Neural progenitor cell (in vitro differentiated cells): ENCODE results near the gene FRY. TPM values are rescaled to one million over a fixed set of nuclear protein-coding genes. Genes with fewer than 3 reads are reported as not detected.
A peak's percentile ranks its signal among the peaks of the same experiment; 100 is the strongest.

Source experiments
- DNase-seq: peaks from one replicate; pipeline ENCODE4 v3.0.0-alpha.2; 2016; ENCODE audit warnings: low spot score
- H2AFZ ChIP-seq: fragments of 200-600 bp; sonication (generic); replicated peaks from 2 replicates; pipeline ENCODE4 v1.6.1; 2016; ENCODE audit warnings: antibody characterized with exemption
- H3F3A ChIP-seq: fragments of 200-600 bp; sonication (generic); 2 replicates; pipeline ENCODE4 v1.6.1; 2016; ENCODE audit warnings: antibody characterized with exemption, low read depth
- H3K27ac ChIP-seq: fragments of 200-600 bp; sonication (generic); 2 replicates; pipeline ENCODE4 v1.5.1; 2016; ENCODE audit warnings: mild to moderate bottlenecking
- H3K27me3 ChIP-seq: fragments of 200-600 bp; sonication (generic); 2 replicates; pipeline ENCODE4 v1.6.1; 2016; ENCODE audit warnings: mild to moderate bottlenecking, moderate library complexity
- H3K36me3 ChIP-seq: fragments of 200-600 bp; sonication (generic); 2 replicates; pipeline ENCODE4 v1.5.1; 2016
- H3K4me1 ChIP-seq: fragments of 200-600 bp; sonication (generic); 2 replicates; pipeline ENCODE4 v1.6.1; 2016; ENCODE audit warnings: mixed run types
- H3K4me2 ChIP-seq: fragments of 200-600 bp; sonication (generic); 2 replicates; pipeline ENCODE4 v1.6.1; 2016
- H3K4me3 ChIP-seq: fragments of 200-600 bp; sonication (generic); 2 replicates; pipeline ENCODE4 v1.5.1; 2016
- H3K79me2 ChIP-seq: fragments of 200-600 bp; sonication (generic); 2 replicates; pipeline ENCODE4 v1.6.1; 2016; ENCODE audit warnings: low read depth
- H3K9ac ChIP-seq: fragments of 200-600 bp; sonication (generic); 2 replicates; pipeline ENCODE4 v1.6.1; 2016
- H3K9me3 ChIP-seq: fragments of 200-600 bp; sonication (generic); 2 replicates; pipeline ENCODE4 v1.5.1; 2016; ENCODE audit warnings: low read depth
- H4K20me1 ChIP-seq: fragments of 200-600 bp; sonication (generic); 2 replicates; pipeline ENCODE4 v1.6.1; 2016; ENCODE audit warnings: low read depth
- H3K27ac Mint-ChIP-seq: 3 replicates; pipeline ENCODE4 v1.8.0; 2021; ENCODE audit warnings: mixed read lengths
- H3K27me3 Mint-ChIP-seq: 2 replicates; pipeline ENCODE4 v1.8.0; 2022; ENCODE audit warnings: low read depth, mild to moderate bottlenecking, inconsistent platforms, moderate library complexity, mixed read lengths; ENCODE audit not compliant: insufficient read depth
- H3K36me3 Mint-ChIP-seq: 3 replicates; pipeline ENCODE4 v1.8.0; 2021; ENCODE audit warnings: mixed read lengths
- H3K4me1 Mint-ChIP-seq: 3 replicates; pipeline ENCODE4 v1.8.0; 2021; ENCODE audit warnings: mixed read lengths
- H3K4me3 Mint-ChIP-seq: 3 replicates; pipeline ENCODE4 v1.8.0; 2021; ENCODE audit warnings: mild to moderate bottlenecking, moderate library complexity, mixed read lengths
- H3K9me3 Mint-ChIP-seq: 3 replicates; pipeline ENCODE4 v1.8.0; 2020; ENCODE audit warnings: mixed read lengths
- EZH2 ChIP-seq: fragments of 200-600 bp; sonication (generic); IDR thresholded peaks from 2 replicates; pipeline ENCODE4 v1.6.1; 2017; ENCODE audit warnings: antibody characterized with exemption, mild to moderate bottlenecking, moderate library complexity
- EZH2phosphoT487 ChIP-seq: fragments of 200-600 bp; sonication (generic); IDR thresholded peaks from 2 replicates; pipeline ENCODE4 v1.6.1; 2017; ENCODE audit warnings: antibody characterized with exemption
- total RNA-seq: library from RNA; depleted of rRNA; stranded (reverse); fragments of >200 nt; gene quantifications from 2 replicates; pipeline ENCODE4 v1.2.3, GENCODE V29; 2015; ENCODE audit warnings: low replicate concordance
- TF ChIP-seq, protein P1 (sequence below): fragments of 200-600 bp; sonication (generic); IDR thresholded peaks from 2 replicates; pipeline ENCODE4 v1.5.1; 2017; ENCODE audit warnings: antibody characterized with exemption, mild to moderate bottlenecking

Gene FRY
- total RNA-seq, 1 donor from 2014 or later = 12.6 TPM

DNA sequence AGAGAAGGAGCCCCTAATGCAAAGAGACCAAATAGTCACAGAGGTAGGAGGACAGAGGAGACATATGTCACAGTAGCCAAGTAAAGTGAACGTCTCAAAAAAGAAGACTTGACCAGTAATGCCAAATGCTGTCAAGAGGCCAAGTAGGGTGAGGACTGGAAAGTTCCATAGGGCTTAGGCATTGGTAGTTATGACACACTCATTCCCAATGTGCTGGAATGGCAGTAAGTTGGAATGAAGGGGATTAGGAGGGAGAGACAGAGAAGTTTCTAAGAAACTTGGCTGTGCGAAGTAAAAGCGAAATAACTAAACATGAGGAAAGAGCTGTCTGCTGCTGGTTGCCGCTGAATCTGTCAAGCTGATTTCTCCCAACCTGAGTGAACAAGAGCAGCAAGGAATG, 14.9 kb upstream of the FRY start:
- no peak overlapping the region for H2AFZ ChIP-seq
- DNase-seq = no peak
- no peaks in the 10 kb centered on the region for H3F3A ChIP-seq

DNA sequence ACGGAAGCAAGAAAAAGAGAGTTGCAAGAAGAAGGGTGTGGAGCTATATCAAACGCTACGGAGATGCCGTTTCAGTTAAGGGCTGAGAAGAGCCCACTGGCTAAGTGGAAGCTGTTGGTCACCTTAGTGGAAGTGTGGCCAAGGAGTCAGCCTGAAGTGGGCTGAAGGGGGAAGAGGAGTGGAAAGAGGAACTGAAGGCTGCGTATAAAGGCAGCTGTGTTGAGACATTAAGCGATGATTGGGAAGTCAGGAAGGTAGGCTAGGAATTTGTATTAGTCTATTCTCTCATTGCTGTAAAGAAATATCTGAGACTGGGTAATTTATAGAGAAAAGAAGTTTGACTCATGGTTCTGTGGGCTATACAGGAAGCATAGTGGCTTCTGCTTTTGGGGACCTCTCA, 14.1 kb upstream of the FRY start:
- Histone ChIP-seq H2AFZ (no peak overlapping the region), H3K27ac (no peak overlapping the region), H3K4me1 (peaks cover 13% of the 10 kb centered on the region), H3K9me3 (no peaks in the 10 kb centered on the region), H3F3A (no peaks in the 10 kb centered on the region), H3K4me2 (no peak overlapping the region), H3K27me3 (no peaks in the 10 kb centered on the region), H3K36me3 (no peaks in the 10 kb centered on the region), H3K79me2 (no peaks in the 10 kb centered on the region), H3K4me3 (no peak overlapping the region), H4K20me1 (no peaks in the 10 kb centered on the region), H3K9ac (no peak overlapping the region)
- Mint-ChIP-seq H3K4me1 (peaks cover 4% of the 10 kb centered on the region), H3K36me3 (no peaks in the 10 kb centered on the region), H3K27ac (no peak overlapping the region), H3K9me3 (no peaks in the 10 kb centered on the region), H3K27me3 (peaks cover 4% of the 10 kb centered on the region), H3K4me3 (no peak overlapping the region)
- TF ChIP-seq EZH2phosphoT487 (no peak), EZH2 (no peak)
- TF ChIP-seq, protein P1, sequence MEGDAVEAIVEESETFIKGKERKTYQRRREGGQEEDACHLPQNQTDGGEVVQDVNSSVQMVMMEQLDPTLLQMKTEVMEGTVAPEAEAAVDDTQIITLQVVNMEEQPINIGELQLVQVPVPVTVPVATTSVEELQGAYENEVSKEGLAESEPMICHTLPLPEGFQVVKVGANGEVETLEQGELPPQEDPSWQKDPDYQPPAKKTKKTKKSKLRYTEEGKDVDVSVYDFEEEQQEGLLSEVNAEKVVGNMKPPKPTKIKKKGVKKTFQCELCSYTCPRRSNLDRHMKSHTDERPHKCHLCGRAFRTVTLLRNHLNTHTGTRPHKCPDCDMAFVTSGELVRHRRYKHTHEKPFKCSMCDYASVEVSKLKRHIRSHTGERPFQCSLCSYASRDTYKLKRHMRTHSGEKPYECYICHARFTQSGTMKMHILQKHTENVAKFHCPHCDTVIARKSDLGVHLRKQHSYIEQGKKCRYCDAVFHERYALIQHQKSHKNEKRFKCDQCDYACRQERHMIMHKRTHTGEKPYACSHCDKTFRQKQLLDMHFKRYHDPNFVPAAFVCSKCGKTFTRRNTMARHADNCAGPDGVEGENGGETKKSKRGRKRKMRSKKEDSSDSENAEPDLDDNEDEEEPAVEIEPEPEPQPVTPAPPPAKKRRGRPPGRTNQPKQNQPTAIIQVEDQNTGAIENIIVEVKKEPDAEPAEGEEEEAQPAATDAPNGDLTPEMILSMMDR = no peak
- DNase-seq = no peak

More for the DNA sequence above, 14.9 kb upstream of the FRY start:
- TF ChIP-seq, protein P1 = no peak
- no peak for TF ChIP-seq EZH2phosphoT487
- Mint-ChIP-seq H3K4me1 (peaks cover 7% of the 10 kb centered on the region), H3K4me3 (no peak overlapping the region), H3K27ac (no peak overlapping the region), H3K9me3 (no peaks in the 10 kb centered on the region), H3K36me3 (no peaks in the 10 kb centered on the region), H3K27me3 (peaks cover 4% of the 10 kb centered on the region)
- no peaks in the 10 kb centered on the region for H3K36me3 ChIP-seq
- H3K27me3 ChIP-seq = no peaks in the 10 kb centered on the region
- no peak overlapping the region for H3K4me2 ChIP-seq
- no peaks in the 10 kb centered on the region for H3K79me2 ChIP-seq
- no peaks in the 10 kb centered on the region for H4K20me1 ChIP-seq
- H3K27ac ChIP-seq = no peak overlapping the region
- peaks cover 10% of the 10 kb centered on the region for H3K4me1 ChIP-seq
- H3K4me3 ChIP-seq = no peak overlapping the region
- no peak overlapping the region for H3K9ac ChIP-seq
- no peaks in the 10 kb centered on the region for H3K9me3 ChIP-seq

DNA sequence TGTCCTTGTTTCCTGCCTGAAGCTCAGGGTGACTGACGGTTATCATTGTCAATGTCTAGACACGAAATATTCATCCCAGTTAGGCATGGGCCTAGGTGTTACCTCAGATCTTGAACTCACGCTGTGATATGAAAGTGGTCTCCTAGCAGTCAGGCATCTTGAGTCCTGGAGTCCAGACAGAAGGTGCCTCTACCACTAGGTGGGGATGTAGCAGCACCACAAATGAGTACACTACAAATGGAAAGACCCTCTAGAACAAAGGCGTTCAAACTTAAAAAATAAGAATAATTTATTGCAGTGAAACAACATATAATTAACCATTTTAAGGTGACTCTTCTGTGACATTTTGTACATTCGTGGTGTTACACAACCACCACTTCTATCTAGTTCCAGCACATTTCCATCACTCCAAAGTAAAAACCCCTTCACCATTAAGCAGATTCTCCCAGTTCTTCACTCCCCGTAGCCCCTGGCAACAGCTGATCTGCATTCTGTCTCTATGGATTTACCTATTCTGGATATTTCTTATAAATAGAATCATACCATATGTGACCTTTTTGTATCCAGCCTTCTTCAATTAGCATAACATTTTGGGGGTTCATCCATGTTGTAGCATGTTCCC, 11.9 kb upstream of the FRY start:
- H3K27me3 ChIP-seq = no peaks in the 10 kb centered on the region
- peaks cover 8% of the 10 kb centered on the region for H3K4me1 Mint-ChIP-seq
- H3K9me3 ChIP-seq = no peaks in the 10 kb centered on the region
- no peak overlapping the region for H2AFZ ChIP-seq
- no peak overlapping the region for H3K4me3 Mint-ChIP-seq
- H3K27ac Mint-ChIP-seq = no peak overlapping the region
- H3K36me3 Mint-ChIP-seq = no peaks in the 10 kb centered on the region
- H3K4me2 ChIP-seq = no peak overlapping the region
- H3K9ac ChIP-seq = no peak overlapping the region
- no peaks in the 10 kb centered on the region for H3K9me3 Mint-ChIP-seq
- H3K4me3 ChIP-seq = no peak overlapping the region
- H3F3A ChIP-seq = peaks cover 5% of the 10 kb centered on the region
- no peaks in the 10 kb centered on the region for H4K20me1 ChIP-seq
- TF ChIP-seq EZH2 = no peak
- TF ChIP-seq, protein P1 = peak; percentile 93
- no peak for TF ChIP-seq EZH2phosphoT487
- H3K79me2 ChIP-seq = no peaks in the 10 kb centered on the region
- peak; percentile 76 for DNase-seq
- H3K27ac ChIP-seq = no peak overlapping the region
- peaks cover 18% of the 10 kb centered on the region for H3K4me1 ChIP-seq
- H3K36me3 ChIP-seq = no peaks in the 10 kb centered on the region
- peaks cover 2% of the 10 kb centered on the region for H3K27me3 Mint-ChIP-seq
